Measurements from ENCODE around the gene TSC2. TPM values are rescaled to one million over a fixed set of nuclear protein-coding genes. Genes with fewer than 3 reads are reported as not detected.
"Not testable (repeated sequence)": the region's sequence is repeated elsewhere in the genome, so short reads cannot be mapped to it uniquely, and the experiment has no call there.

The TSC2 gene
- total and polyA plus RNA-seq, 12 donors = 18.6 to 333 (median 92.6) TPM

DNA sequence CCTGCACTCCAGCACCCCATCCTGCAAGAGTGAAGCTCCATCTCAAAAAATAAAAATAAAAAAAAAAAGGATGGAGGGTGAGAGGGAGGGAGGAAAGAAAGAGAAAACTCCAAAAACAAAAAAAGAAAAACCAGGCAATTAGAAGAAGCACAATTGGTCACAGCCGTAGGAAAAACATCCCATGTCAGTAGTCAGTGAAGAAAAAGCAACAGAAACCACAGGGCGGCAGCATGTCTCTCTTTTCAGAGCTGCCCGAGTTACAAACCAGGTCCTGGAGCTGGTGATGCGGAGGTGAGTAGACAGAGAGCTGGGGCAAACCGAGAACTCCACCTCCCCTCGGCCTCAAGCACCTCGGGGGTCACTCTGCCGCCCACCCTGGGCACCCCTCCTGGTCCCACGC lies 73.5 kb downstream of the TSC2 start:
- intact Hi-C loops (cut with DNase I); H3K9me3 ChIP-seq (replicated peaks in 1 of 3); H3K4me3 ChIP-seq; H3K36me3 ChIP-seq (replicated peaks in 1 of 2); H3K27me3 ChIP-seq: not testable (repeated sequence)
- TF ChIP-seq, protein P1, sequence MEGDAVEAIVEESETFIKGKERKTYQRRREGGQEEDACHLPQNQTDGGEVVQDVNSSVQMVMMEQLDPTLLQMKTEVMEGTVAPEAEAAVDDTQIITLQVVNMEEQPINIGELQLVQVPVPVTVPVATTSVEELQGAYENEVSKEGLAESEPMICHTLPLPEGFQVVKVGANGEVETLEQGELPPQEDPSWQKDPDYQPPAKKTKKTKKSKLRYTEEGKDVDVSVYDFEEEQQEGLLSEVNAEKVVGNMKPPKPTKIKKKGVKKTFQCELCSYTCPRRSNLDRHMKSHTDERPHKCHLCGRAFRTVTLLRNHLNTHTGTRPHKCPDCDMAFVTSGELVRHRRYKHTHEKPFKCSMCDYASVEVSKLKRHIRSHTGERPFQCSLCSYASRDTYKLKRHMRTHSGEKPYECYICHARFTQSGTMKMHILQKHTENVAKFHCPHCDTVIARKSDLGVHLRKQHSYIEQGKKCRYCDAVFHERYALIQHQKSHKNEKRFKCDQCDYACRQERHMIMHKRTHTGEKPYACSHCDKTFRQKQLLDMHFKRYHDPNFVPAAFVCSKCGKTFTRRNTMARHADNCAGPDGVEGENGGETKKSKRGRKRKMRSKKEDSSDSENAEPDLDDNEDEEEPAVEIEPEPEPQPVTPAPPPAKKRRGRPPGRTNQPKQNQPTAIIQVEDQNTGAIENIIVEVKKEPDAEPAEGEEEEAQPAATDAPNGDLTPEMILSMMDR (IDR thresholded peaks at IDR 0.05) = peak in 2 of 6 experiments; percentile 22 to 27
- DNase-seq = peak in 1 of 7 donors; percentile 82
- Histone ChIP-seq H3K27ac (peak overlapping the region in 2 of 5 donors; percentile 34 to 76), H3K4me1 (replicated peaks in 1 of 2) (peaks cover 0 to 17% of the 10 kb centered on the region in 2 donors)
- WGBS, 4 donors = 53 to 60% (median 55%) methylated on average over 4 to 9 of the region's 9 CpGs

DNA sequence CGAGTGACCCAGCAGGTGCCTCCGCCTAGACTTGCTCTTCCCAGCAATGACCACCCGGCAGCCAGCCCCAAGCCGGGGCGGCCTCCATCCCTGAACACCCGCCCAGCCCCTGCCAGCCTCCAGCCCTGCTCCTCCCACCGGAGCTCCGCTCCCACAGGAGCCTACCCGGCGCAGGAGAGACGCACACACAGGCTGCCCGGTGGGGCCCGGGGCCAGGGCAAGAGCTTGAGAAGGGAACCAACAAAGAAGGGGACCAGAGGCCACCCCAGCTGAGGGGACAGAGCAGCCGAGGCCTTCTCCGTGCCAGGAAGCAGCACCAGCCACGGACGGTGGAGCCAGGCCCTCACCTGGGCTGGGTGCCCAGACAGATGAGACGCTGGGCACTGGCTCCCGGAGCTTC lies 74.1 kb downstream of the TSC2 start:
- intact Hi-C loops (cut with DNase I) = no loop called here
- TF ChIP-seq, protein P1 (IDR thresholded peaks at IDR 0.05) = no peak
- peak in 1 of 2 donors; percentile 37 for TF ChIP-seq POLR2A (IDR thresholded peaks at IDR 0.05)
- WGBS, 4 donors = 58 to 82% (median 74%) methylated on average over 6 to 19 of the region's 19 CpGs

DNA sequence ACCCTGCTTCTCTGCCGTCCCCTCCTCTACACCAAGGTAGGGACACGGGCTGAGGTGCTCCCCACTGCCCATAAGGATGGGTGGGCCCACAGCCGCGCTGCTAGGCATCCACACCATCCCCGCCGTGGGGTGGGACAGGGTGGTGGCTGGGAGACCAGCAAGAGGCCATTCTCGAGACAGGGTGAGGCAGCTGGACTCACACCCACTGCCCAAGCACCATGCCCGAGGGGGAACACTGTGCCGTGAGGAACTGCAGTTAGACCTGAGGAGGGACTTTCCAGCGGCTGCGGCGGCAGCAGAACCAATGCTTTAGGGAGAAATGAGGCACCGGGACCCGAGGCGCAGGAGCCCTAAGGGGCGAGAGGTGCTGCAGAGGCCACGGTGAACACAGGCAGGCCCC lies 74.6 kb downstream of the TSC2 start:
- Histone ChIP-seq H3K27ac (peak overlapping the region in 2 of 5 donors; percentile 34 to 76), H3K4me1 (replicated peaks in 1 of 2) (peaks cover 0 to 27% of the 10 kb centered on the region in 2 donors)
- DNase-seq = no peak

More for the DNA sequence above, 74.1 kb downstream of the TSC2 start:
- Histone ChIP-seq H3K4me3 (no peak overlapping the region), H3K27ac (peak overlapping the region in 2 of 5 donors; percentile 34 to 76), H3K4me1 (replicated peaks in 1 of 2) (peaks cover 0 to 22% of the 10 kb centered on the region in 2 donors), H3K36me3 (replicated peaks in 1 of 2) (no peaks in the 10 kb centered on the region), H3K27me3 (no peaks in the 10 kb centered on the region), H3K9me3 (replicated peaks in 1 of 3) (no peaks in the 10 kb centered on the region)
- no peak for DNase-seq

DNA sequence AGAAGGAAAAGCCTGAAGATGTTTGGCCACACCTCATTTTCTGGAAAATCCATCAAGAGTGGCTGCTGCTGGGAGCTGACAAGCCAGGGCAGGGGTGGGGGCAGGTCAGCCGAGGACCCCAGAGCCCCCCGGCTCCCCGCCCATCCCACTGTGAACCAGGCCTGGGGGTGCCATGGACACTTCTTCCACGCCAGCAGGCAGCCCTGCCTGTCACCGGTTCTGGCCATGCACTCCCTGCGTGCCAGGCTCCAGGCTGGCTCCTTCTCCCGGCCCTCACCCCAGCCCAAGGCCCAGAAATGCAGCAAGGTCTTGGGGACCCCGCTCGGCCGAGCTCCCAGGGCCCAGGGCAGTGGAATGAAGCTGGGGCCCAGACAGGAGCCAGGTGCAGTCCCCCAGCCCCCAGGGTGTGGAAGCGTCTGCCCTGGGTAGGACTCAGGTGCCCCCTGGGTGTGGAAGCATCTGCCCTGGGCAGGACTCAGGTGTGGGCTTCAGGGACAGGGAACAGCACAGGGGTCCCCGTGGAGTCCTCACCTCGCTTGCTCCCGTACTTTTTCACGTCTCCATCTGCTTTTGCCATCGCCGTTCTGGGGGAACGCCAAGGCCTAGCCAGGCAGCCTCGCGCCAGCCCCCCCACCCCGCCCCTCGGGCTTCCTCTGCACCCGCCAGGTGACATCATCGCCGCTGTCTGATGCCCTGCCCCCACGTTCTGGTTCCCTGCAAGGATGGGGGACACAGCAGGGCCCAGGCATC lies 75.3 kb downstream of the TSC2 start:
- Histone ChIP-seq H3K4me1 (replicated peaks in 1 of 2) (peaks cover 0 to 27% of the 10 kb centered on the region in 2 donors), H3K27ac (peak overlapping the region in 2 of 5 donors; percentile 34 to 90)
- H3K27me3 ChIP-seq; H3K36me3 ChIP-seq (replicated peaks in 1 of 2); DNase-seq; intact Hi-C loops (cut with DNase I); H3K9me3 ChIP-seq (replicated peaks in 1 of 3); H3K4me3 ChIP-seq: not testable (repeated sequence)
- WGBS, 4 donors = 67 to 84% (median 77%) methylated on average over 9 to 20 of the region's 26 CpGs; no CpG with 5 or more reads in 1 of the 4 donors

More for the DNA sequence above, 74.6 kb downstream of the TSC2 start:
- Histone ChIP-seq H3K27me3 (no peaks in the 10 kb centered on the region), H3K4me3 (no peak overlapping the region), H3K9me3 (replicated peaks in 1 of 3) (no peaks in the 10 kb centered on the region), H3K36me3 (replicated peaks in 1 of 2) (no peaks in the 10 kb centered on the region)
- 85 to 93% (median 89%) methylated on average over 5 to 17 of the region's 17 CpGs for WGBS, 4 donors
- TF ChIP-seq, protein P1 (IDR thresholded peaks at IDR 0.05) = no peak
- no peak for TF ChIP-seq POLR2A (IDR thresholded peaks at IDR 0.05)
- intact Hi-C loops (cut with DNase I) = no loop called here

DNA sequence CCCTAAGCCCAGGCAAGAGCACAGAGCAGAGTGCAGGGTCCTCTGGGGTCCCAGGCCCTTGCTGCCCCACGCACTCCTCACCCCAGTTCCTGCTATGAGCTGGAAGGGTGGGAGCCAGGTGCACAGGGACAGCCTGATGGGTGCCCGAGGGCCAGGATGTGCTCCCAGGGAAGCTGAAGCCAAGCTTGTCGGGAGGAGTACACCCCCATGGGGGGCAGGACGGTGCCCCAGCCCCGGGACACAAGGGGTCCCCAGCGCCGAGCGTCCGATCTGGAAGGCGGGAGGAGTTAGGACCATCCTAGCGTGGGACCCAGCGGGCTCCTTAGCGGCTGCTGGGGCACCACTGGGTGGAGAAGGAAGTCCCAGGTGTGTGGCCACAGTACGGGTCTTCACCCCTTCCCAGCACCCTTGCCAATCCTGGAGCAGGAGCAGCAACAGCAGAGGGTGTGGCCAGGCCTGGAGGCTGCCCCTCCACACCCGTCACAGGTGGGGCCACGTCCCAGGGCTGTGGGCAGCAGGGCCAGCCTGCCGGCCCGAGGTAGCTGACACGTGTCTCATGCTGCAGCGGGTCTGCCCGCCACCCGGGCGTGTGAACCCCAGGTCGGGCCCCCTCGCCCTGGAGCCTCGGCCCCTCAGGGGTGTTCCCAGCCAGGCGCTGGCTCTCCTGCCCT lies 76.1 kb downstream of the TSC2 start:
- Histone ChIP-seq H3K27ac (peak overlapping the region in 3 of 5 donors; percentile 38 to 92 (median 90)), H3K4me1 (replicated peaks in 1 of 2) (peaks cover 0 to 33% of the 10 kb centered on the region in 2 donors)
- DNase-seq; H3K4me3 ChIP-seq; H3K27me3 ChIP-seq; H3K9me3 ChIP-seq (replicated peaks in 1 of 3); intact Hi-C loops (cut with DNase I); H3K36me3 ChIP-seq (replicated peaks in 1 of 2): not testable (repeated sequence)
- WGBS, 4 donors = 39 to 71% (median 64%) methylated on average over 2 to 24 of the region's 27 CpGs; no CpG with 5 or more reads in 1 of the 4 donors

DNA sequence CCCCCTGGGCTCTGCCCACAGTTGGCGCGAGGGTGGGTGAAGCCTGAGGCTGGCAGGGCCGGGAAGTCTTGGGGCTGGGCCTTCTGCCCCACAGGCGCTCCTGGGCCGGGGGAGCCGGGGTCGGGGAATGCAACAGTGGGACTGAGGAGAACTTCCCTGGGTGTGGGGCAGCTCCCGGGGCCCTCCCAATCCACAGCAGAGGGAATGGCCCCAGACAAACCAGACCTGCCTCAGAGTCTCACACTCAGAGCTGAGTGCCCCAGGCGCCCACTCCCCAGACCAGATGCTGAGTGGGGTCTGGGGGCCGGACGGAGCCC lies 76.5 kb downstream of the TSC2 start:
- Histone ChIP-seq H3K27ac (peak overlapping the region in 4 of 5 donors; percentile 38 to 92 (median 70)), H3K4me1 (replicated peaks in 1 of 2) (peaks cover 0 to 33% of the 10 kb centered on the region in 2 donors), H3K4me3 (peak overlapping the region in 1 of 4 donors; percentile 30)
- H3K36me3 ChIP-seq (replicated peaks in 1 of 2); DNase-seq; intact Hi-C loops (cut with DNase I); H3K9me3 ChIP-seq (replicated peaks in 1 of 3); H3K27me3 ChIP-seq: not testable (repeated sequence)
- WGBS, 4 donors = 50 to 62% (median 54%) methylated on average over 4 to 11 of the region's 11 CpGs; no CpG with 5 or more reads in 1 of the 4 donors

DNA sequence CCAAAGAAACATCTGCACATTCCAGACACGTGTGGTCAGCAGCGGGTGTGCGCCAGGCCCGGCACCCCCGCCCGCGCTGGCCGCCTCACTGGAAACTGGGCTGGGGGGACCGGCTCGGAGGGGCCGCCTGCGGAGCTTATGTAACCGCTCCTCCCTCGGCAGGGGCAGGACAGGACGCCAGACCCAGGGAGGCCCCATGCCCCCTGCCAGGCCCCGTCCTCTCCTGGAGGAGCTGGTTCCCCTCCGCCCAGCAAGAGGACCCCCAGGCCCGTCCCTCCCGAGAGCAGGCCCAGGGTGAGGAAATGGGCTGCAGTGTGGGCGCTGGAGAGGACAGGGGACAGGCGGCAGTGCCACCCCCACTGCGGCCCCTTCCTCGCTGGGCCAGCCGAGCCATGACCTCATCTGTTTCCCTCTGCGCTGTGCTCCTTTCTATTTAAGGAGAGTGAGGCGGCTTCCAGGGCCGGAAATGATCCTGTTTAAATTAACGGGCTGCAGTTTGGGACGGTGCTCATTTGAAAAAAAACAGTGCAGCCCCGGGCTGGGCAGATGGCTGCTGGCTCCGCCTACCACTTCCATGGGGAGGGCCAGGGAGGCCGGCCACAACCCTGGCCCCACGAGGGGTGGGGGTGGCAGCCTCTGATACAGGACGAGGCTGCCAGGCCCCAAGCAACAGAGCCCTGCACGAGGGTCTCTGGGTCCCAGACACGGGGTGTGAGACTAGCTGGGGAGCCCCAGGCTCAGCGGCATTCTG lies 77.1 kb downstream of the TSC2 start:
- peak overlapping the region in 1 of 4 donors; percentile 30 for H3K4me3 ChIP-seq
- WGBS, 4 donors = 31 to 51% (median 41%) methylated on average over 5 to 37 of the region's 37 CpGs
- H3K4me1 ChIP-seq (replicated peaks in 1 of 2) = peaks cover 0 to 33% of the 10 kb centered on the region in 2 donors
- H3K27me3 ChIP-seq; intact Hi-C loops (cut with DNase I); H3K9me3 ChIP-seq (replicated peaks in 1 of 3); H3K36me3 ChIP-seq (replicated peaks in 1 of 2): not testable (repeated sequence)
- peak overlapping the region in 4 of 5 donors; percentile 38 to 92 (median 70) for H3K27ac ChIP-seq
- peak in 3 of 7 donors; percentile 46 to 88 (median 48) for DNase-seq
